ENCODE results near the gene COX19.
A peak's percentile ranks its signal among the peaks of the same experiment; 100 is the strongest.

COX19 gene

GRCh38 chr7:974820-975681 is at the start of gene COX19:
COX19 (minus strand) TSS chr7:975549; CDS start chr7:975509, 40 bp downstream.
- no peak for TF ChIP-seq CTCF (IDR thresholded peaks at IDR 0.05; ENCODE audit: borderline replicate concordance, insufficient read depth, low read depth, low read length)
- H3K4me3 ChIP-seq (ENCODE audit: low read depth, low read length): peak within 1 kb of the TSS; percentile 97

GRCh38 chr7:1024331-1024841 is 49.0 kb upstream of the COX19 start:
- TF ChIP-seq CTCF (IDR thresholded peaks at IDR 0.05; ENCODE audit: borderline replicate concordance, insufficient read depth, low read depth, low read length): no peak
- peak overlapping the region; percentile 14 for H3K4me3 ChIP-seq (ENCODE audit: low read depth, low read length)

- no peak overlapping the region for H3K4me3 ChIP-seq (ENCODE audit: low read depth, low read length)
Observed at GRCh38 chr7:1022801-1023465, 47.6 kb upstream of the COX19 start.

GRCh38 chr7:1022356-1022755 is 47.0 kb upstream of the COX19 start:
- TF ChIP-seq CTCF (IDR thresholded peaks at IDR 0.05; ENCODE audit: borderline replicate concordance, insufficient read depth, low read depth, low read length): no peak
- H3K4me3 ChIP-seq (ENCODE audit: low read depth, low read length): no peak overlapping the region

More at GRCh38 chr7:1022801-1023465, 47.6 kb upstream of the COX19 start:
- no peak for TF ChIP-seq CTCF (IDR thresholded peaks at IDR 0.05; ENCODE audit: borderline replicate concordance, insufficient read depth, low read depth, low read length)

- no peak for TF ChIP-seq CTCF (IDR thresholded peaks at IDR 0.05; ENCODE audit: borderline replicate concordance, insufficient read depth, low read depth, low read length)
Observed at GRCh38 chr7:1021931-1022330, 46.6 kb upstream of the COX19 start.

GRCh38 chr7:1021366-1021765 is 46.0 kb upstream of the COX19 start:
- no peak overlapping the region for H3K4me3 ChIP-seq (ENCODE audit: low read depth, low read length)
- TF ChIP-seq CTCF (IDR thresholded peaks at IDR 0.05; ENCODE audit: borderline replicate concordance, insufficient read depth, low read depth, low read length): no peak

More at GRCh38 chr7:1021931-1022330, 46.6 kb upstream of the COX19 start:
- H3K4me3 ChIP-seq (ENCODE audit: low read depth, low read length): no peak overlapping the region

Measured in GM12875 (cell line).